NCI-H82 treated with DMSO at 0.1 percent for 48 hours (cell line): ENCODE results near the gene IL23R.

Source experiments
- DNase-seq: peaks from one replicate; lab custom pipeline; 2025; ENCODE audit not compliant: unreplicated experiment; lab: John Stamatoyannopoulos, UW

Gene IL23R

DNA sequence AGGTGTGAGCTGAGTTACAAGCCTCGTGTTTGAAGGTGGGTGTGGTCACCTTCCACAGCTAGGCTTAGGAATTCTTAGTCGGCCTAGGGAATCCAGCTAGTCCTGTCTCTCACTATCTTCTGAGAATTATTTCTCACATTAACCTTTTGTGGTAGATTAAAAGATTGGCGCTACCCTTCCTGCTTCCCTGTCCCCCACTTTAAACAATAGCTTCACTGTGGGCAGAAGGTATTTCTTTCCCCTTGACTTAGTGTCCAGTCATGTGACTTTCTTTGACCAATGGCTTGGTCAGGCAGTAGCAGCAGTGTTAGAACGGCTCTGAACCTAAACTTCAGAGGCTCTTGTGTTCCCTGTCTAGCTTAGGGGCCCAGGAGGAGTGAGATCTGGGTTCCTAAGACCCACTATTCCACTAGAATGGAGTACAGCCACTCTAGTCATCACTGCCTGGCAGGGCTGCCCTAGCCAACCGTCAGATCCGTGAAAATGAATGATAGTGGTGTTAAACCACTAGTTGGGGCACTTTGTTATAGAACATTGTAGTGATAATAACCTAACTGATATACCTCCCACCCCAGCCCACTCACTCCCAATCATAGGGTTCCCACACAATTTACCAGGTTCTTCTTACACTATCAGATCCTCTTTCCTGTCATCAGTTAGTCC, 17.6 kb upstream of the IL23R start:
- DNase-seq = no peak

DNA sequence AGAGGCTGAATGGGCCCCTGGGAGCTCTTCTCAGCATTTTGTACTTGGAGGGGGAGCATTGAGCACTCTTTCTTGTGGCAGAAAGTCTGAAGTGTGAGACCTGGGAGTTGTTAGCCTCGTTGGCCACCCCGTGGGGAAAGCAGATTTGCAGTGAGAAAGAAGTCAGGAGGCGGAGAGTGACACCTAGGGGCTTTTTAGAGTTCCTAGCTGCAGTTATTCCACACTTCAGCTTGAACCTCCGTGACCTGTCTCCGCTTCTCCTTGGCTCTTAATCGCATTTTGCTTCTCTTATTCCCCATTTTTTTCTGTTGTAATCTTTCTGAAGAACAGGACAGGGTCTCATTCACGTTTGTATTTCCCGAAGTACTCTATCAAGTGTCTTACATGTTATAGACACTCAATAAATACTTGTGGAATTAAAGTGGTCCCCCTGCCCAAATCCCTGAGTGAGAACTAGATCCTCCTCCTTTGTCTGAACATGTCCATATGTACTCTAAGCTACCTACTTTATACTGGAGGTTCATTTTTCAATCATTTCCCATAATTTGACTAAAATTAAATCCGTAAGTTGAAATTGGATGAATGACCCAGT, 17.0 kb upstream of the IL23R start:
- DNase-seq = peak; percentile 67

DNA sequence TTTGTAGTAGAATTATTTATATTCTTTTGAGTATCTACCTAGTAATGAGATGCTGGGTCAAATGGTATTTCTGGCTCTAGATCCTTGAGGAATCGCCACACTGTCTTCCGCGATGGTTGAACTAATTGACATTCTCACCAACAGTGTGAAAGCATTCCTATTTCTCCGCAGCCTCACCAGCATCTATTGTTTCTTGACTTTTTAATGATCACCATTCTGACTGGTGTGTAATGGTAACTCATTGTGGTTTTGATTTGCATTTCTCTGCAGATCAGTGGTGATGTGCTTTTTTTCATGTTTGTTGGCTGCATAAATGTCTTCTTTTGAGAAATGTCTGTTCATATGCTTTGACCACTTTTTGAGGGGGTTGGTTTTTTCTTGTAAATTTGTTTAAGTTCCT, 15.3 kb upstream of the IL23R start:
- no peak for DNase-seq

DNA sequence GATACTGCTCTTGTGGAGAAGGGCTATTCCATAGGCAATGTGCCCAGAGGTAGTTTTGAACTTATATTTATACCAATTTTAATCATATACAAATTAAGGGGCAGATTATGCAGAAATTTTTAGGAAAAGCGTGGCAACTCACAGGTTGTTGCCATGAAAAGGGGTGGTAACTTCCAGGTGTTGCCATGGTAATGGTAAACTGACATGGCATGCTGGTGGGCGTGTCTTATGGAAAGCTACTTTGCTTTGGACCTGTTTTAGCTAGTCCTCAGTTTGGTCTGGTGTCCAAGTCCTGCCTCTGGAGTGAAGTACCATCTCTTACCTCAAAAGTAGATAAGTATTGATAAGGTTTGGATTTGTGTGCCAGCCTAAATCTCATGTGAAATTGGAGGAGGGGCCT, 7.9 kb upstream of the IL23R start:
- DNase-seq = no peak

DNA sequence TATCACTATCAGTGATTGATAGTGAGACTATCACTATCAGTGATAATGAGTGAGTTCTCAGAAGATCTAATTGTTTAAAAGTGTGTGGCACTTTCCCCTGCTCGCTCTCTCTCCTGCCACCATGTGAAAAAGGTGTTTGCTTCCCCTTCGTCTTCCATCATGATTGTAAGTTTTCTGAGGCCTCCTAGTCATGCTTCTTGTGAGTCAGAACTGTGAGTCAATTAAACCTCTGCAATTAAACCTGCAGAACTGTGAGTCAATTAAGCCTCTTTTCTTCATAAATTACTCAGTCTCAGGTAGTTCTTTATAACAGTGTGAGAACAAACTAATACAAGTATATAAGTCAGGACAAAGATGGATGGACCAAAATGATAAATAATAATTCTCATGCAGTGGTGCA, 7.0 kb upstream of the IL23R start:
- no peak for DNase-seq

DNA sequence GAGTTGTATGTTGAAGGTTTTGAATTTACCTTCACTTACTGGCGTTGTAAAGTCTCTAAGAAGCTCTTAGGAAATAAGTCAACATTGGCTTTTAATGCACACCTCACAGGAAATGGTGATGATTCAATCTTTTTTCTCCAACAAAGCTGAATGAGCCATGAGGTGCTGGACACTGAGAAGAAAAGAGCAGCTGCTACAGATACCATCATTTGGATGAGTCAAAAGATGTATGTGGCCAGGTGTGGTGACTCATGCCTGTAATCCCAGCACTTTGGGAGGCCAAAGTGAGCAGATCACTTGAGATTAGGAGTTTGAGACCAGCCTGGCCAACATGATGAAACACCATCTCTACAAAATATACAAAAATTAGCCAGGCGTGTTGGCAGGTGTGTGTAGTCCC, 3.3 kb upstream of the IL23R start:
- no peak for DNase-seq

DNA sequence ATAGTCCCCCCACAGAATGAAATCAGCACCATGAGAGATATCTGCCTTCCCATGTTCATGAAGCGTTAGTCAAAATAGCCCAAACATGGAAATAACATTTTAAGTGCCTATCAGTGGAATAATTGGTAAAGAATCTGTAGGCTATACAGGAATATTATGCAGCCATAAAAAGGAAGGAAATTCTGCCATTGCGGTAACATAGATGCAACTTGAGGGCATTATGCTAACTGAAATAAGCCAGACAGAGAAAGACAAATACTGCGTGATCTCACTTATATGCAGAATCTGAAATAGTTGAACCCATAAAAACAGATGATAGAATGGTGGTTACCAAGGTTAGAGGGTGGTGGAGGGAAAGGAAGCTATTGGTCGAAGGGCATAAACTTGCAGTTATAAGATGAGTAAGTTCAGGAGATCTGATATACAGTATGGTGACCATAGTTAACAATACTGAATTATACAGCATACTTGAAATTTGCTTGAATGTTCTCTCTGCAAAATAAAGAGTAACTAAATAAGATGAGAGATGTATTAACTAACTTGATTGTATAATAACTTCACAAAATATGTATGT, 699 bp upstream of the IL23R start:
- DNase-seq = no peak

DNA sequence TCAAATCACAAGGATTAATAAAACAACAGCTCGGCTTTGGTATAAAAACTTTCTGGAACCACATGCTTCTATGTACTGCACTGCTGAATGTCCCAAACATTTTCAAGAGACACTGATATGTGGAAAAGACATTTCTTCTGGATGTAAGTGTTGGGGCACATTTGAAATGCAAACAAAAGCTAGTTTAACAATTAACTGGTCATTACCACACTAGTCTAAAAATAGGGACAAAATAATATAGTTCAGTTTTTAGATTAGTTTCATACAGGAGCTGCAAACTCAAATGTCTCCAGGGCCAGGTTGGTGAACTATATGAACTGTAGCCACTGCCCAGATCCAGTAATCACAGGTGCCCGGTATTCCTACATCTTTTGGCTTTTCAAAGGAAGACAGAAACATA, 3.2 kb downstream of the IL23R start:
- no peak for DNase-seq

DNA sequence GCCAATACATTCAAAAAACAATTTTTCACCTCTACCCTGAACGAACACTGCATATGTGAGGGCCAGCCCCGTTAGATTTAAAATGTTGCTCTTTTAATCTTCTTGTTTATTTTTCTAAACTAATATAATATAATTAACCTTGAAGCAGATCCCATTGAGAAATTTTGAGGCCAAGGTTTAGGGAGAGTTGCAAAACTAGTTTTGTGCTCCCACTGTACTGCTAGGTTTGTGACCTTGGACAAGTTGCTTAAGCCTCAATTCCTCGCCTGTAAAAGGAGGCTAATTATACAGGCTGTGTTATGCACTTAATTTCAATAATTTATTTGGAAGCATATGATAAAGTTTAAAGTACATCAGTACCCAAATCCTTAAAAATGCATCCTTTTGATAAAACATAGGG, 3.7 kb downstream of the IL23R start:
- no peak for DNase-seq

DNA sequence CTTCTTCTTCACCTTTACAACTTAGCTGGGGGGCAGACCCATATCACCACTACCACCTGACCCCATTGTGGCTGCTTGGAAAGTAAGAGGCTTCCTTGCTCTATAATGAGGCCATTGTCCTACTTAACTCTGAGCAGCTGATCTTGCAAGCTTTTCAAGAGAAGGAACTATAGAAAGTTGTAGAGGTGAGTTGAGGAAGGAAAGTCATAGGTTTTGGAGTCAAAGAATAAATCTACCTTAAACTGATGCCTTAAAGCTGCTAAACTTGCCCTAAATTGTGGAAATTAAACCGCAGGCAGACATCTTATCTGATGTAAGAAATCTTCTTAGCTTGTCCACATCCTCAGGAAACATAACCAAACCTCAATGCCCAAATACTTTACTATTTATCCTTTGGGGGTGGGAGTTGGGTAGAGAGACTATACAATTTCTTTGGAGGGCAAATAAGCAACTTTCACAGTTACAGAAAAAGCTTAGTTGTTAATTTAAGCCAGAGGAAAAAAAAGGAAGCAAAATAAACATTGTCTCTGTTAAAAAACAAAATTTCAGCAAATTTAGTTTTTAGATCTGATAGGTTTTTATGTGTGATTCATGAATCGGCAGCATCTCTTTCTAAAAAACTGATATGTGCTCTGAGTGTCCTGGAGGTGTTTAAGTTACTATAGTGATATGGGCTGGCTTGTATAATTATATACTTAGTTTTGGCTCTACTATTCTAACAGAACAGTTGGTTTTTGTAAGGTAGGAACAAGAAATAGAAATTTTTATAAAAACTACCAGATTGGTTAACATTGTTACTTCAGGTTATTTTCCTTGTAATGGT, 4.7 kb downstream of the IL23R start:
- DNase-seq = no peak

DNA sequence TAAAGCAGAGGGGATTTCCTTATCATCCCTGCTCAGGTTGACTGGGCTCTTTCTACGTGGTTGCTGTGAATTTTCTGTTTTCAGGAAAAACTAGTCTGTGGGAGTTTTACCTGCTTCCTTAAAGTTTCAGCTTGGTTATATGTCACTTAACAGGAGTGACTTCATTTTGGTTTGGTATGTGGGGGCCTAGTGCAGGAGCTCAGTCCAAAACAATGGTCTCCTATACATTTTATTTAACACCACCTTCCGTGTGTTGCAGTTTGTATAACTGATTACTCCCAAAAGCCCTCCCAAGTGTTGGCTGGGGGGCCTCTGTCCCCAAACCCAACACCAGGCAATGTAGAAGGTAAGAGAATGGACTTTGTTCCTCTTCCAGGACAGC, 5.3 kb downstream of the IL23R start:
- DNase-seq = no peak

DNA sequence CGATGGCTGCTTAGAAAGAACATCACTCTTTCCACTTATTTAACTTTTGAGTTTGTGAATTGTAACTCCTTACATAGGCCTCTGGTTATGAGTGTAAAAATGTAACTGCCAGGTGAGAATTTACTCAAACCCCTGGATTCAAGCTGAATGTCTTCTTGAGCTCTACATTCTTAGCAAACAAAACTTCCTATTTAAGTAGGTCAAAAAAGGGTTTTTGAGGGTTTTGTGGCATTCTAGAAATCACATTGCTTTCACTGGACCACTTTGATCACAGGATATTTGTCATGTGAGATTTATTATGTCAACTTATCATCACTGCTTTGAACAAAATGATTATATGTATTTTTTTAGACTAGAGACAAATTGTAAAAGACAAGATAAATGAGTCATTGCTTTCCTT, 5.7 kb downstream of the IL23R start:
- no peak for DNase-seq

DNA sequence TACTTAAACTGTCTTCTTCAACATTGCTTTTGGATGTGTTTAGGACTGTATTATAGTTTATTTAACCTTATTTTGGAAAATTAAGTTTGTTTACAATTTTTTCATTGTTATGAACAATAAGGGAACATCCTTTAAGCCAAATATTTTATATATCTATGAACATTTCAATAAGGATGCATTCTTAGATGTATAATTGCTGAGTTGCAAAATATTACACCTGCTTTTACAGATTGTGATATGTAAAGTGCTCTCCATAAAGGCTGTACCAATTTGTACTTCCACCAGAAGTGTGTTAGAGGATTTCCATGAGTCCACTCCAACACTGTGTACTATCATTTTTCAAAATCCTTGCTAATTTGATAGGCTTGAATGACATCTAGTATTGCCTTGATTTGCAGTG, 7.7 kb downstream of the IL23R start:
- DNase-seq = no peak

DNA sequence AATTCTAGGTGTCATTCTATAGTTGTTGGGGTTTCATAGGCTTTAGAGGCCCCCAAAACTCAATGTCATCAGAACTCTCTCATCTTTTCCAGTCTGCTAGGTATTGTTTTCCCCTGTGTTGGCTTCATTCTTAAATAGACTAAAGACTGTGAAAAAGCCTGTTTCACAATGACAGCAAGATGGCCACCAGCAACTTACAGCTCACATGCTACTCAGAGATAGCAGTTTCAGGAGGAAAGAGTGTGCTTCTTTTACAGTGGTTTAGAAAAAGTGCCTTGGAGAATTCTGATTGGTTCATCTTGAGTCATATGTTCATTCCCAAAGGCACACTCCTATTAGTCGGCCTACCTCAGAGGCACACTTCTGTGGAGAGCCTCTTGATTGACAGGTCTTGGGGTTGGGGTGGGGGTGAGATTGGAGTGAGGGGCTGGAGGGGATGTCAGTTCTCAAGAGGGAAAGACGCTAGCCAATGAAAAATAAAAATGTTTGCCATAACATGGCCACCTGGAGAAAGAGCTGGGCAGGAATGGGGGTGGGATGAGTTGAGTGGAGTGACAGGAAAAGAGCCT, 8.5 kb downstream of the IL23R start:
- no peak for DNase-seq

DNA sequence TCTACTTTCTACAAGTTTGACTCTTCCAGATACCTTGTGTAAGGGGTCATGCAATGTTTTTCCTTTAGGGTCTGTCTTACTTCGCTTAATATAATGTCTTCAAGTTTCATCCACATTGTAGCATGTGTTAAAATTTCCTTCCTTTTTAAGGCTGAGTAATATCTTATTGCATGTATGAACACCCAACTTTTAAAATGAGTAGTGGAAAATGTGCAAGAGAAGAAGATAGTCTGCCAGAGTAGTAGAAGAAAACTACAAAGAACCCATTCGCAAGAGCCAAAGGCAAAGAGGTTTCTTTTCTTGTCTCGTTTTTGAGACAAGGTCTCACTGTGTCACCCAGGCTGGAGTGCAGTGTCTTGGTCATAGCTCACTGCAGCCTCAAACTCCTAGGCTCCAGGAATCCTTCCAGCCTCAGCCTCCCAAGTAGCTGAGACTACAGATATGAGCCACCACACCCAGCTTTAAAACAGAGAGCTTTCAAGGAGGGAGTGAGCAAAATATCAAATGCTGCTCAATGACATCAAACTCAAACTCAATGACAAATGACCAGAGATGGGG, 9.4 kb downstream of the IL23R start:
- DNase-seq = no peak

DNA sequence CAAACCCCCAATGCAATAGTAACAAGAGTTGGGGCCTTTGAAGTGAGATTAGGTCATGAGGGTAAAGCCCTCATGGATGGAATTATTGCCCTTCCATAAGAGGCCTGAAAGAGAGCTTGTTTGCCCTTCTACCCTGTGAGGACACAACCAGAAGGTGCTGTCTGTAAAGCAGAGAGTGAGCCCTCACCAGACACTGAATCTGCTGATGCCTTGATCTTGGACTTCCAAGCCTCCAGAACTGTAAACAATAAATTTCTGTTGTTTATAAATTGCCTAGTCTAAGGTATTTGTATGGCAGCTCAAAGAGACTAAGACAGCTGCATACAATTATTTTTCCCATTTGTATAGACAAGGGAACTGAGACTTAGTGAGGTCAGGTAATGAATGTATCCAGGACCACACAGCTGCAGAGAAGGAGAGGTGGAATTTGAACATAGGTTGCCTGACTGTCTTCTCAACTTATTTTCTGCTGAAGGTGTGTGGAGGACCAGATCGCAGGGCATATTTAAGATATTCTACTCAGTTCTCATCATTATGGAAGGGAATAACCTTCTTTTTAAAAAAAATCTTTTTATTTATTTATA, 18.7 kb downstream of the IL23R start:
- no peak for DNase-seq

DNA sequence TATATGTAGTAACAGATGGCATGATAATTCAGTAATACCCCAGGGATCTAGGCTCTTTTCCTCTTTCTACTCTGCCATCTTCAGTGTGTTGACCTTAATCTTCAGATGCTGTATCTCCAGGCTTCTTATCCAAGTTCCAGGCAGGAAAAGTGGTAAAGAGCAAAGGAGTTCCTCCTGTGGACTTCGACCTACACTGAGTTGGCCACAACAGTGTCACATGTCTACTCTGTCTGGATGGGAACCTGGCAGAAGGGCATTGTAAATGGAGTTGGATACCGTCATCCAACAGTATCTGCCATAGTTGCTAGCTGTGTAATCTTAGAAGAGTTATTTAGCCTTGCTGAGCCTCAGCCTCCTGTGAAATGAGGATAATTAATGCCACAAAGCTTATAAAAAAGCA, 21.9 kb downstream of the IL23R start:
- no peak for DNase-seq

DNA sequence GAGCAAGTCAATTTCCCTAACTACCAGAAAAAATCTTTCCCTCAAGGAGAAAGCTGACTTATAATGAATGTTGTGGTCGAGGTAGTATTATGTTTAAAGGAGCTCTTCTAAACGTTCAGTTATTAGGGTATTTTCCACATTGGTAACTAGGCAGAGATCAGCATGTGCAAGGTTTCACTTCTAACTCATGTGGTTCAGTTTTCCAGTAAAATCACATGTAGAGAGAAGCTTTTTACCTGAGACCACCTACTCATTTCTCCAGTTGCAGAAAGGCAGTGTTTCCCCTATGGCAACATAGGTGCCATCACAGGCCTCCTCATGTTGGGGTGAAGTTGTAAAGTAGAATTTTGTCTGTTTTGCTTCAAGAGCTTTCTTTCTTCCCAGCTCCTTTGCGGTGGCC, 23.7 kb downstream of the IL23R start:
- no peak for DNase-seq

DNA sequence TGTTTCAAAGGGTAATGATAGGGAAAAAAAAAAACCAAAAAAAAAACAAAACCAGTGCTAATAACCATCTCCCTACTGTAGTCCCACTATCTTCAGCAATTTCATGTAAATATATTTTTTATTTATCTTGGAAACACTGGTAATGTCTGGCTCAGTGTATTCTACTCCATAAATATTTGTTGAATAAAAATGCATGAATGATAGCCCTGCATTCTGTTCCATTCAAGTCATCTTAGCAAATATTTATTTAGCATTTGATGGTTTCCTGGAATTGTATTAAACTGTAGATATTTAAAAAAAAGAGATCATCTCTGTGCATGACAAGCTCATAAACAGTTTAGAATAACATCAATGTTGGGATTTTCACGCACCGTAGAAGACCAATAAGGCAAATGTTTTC, 24.2 kb downstream of the IL23R start:
- DNase-seq = no peak

DNA sequence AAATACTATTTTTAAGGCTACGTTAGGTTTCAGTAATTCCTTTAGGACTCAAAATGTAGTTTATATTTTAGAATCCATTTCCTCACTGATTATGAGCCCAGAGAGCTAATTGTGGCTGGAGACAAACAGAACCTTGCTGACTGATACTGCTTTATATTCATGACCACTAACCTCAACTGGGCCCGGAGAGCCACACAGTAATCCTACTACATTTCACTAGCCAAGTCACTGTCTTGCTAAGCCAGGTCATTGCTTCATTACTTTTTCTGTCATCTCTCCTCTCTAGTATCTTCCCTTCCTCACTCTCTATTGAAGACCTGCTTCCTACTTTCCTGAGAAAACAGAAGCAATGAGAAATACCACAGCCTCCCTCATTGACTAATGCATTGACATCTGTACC, 24.7 kb downstream of the IL23R start:
- no peak for DNase-seq
